Retinal pigment epithelial cell (primary cell): ENCODE data around the gene TAOK2.

Experiments
- DNase-seq: peaks from one replicate; pipeline ENCODE4 v3.0.0-alpha.2; 2010; ENCODE audit warnings: low read depth
- H3K4me3 ChIP-seq: 2 replicates; pipeline ENCODE4 v1.5.1; 2011; ENCODE audit warnings: mild to moderate bottlenecking, low read length, control low read depth, moderate library complexity
- CTCF ChIP-seq: conservative IDR thresholded peaks from 2 replicates; pipeline ENCODE4 v1.5.1; 2011; ENCODE audit warnings: low read depth, low read length, control low read depth, inconsistent platforms

The TAOK2 gene

DNA sequence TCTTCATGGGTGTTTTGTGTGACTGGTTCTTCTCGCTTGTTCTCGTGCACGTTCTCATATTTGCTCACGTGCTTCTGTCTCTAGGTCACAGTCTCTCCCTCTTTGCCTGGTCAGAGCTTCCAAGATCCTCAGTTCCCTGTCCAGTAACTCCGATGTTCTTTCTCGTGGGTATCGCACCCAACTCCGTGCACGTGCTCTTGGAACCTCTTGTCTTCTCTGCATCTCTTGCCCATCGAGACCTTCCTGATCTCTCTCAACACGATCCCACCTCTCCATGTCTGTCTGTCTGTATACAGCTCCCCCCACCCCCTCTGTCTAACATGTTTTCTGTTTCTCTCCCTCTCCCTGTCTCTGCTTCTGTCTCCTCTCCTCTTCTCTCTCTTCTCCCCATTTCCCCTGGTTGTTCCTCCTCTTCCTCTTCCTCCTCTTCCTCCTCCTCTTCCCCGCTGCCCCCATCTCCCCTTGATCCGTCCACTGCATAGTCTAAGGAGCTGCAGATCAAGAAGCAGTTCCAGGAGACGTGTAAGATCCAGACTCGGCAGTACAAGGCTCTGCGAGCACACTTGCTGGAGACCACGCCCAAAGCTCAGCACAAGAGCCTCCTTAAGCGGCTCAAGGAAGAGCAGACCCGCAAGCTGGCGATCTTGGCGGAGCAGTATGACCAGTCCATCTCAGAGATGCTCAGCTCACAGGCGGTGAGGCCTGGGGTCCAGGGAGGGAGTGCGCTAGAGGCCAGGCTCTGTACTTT is 15.6 kb downstream of the TAOK2 start:
- H3K4me3 ChIP-seq = no peak overlapping the region
- TF ChIP-seq CTCF = no peak
- no peak for DNase-seq

- H3K4me3 ChIP-seq = no peak overlapping the region
- DNase-seq = no peak
- no peak for TF ChIP-seq CTCF
Observed at GRCh38 chr16:29990034-29990433, 16.4 kb downstream of the TAOK2 start.

- no peak for DNase-seq
- H3K4me3 ChIP-seq = no peak overlapping the region
- TF ChIP-seq CTCF = no peak
Observed at GRCh38 chr16:29990883-29991570, 17.4 kb downstream of the TAOK2 start.

DNA sequence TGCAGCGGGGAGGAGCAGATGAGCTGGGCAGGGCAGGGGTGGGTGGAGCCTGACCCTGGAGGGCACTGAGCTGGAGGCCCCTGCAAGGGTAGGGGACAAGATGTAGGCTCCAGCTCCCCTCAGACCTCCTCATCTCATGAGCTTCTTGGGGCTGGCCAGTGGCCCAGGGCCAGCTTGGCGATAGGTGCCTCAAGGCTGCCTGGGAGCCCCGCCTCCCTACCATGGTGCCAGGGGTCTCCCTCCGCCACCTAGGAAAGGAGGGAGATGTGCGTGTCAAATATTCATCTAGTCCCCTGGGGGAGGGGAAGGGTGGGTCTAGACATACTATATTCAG is 17.9 kb downstream of the TAOK2 start:
- TF ChIP-seq CTCF = no peak
- H3K4me3 ChIP-seq = no peak overlapping the region
- no peak for DNase-seq

DNA sequence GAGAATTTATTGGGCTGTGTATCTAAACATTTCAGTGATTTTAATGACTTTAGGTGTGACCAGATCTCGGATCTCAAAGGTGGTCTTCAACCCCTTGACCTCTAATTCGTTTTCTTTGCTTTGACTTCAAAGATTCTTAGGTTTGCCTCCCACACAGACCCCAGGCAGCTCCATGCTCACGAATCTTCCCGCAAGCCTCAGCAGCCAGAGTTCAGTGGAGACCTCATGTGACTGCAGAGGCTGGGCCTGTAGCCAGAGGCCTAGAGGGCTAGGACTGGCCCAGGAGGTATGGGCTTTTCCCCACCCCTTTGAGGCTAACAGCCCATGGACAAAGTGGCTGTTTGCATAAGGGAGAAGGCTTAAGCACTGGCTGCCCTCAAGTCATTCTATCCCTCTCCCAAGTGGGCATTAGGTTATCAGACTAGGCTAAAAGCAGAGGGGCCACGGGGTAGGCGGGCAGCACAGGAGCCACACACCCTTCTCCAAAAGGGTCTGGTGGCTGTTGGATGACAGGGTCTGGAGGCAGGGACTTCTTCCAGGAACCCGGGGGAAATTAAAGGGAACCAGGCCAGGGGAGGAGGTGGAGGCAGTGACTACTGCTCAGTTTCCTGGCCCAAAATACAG is 18.8 kb downstream of the TAOK2 start:
- DNase-seq = no peak
- TF ChIP-seq CTCF = no peak
- no peak overlapping the region for H3K4me3 ChIP-seq

GRCh38 chr16:29993191-29993902 is 19.7 kb downstream of the TAOK2 start:
- no peak for TF ChIP-seq CTCF
- no peak overlapping the region for H3K4me3 ChIP-seq
- DNase-seq = no peak
